ENCODE results near the gene CLVS2.

Gene CLVS2

GRCh38 chr6:122995921-122996793 lies at the start of gene CLVS2:
Gene CLVS2 (plus strand): TSS chr6:122996235. CDS start chr6:122997778, 1,543 bp downstream.
- FAIRE-seq (no peak), DNase-seq (ENCODE audit: low spot score) (no peak)

GRCh38 chr6:122947355-122947754 lies 48.7 kb upstream of the CLVS2 start:
- no peak for FAIRE-seq
- DNase-seq (ENCODE audit: low spot score): no peak

GRCh38 chr6:122953766-122954165 lies 42.3 kb upstream of the CLVS2 start:
- FAIRE-seq (no peak), DNase-seq (ENCODE audit: low spot score) (no peak)

- FAIRE-seq: no peak
- no peak for DNase-seq (ENCODE audit: low spot score)
These were observed 39.7 kb upstream of the CLVS2 start for GRCh38 chr6:122956376-122956775.

- FAIRE-seq: no peak
These were observed 33.9 kb upstream of the CLVS2 start for GRCh38 chr6:122962000-122962624.

GRCh38 chr6:122969999-122970533 lies 26.0 kb upstream of the CLVS2 start:
- FAIRE-seq (no peak), DNase-seq (ENCODE audit: low spot score) (no peak)

More at GRCh38 chr6:122962000-122962624, 33.9 kb upstream of the CLVS2 start:
- DNase-seq (ENCODE audit: low spot score): no peak

- FAIRE-seq (no peak), DNase-seq (ENCODE audit: low spot score) (no peak)
These were observed 18.9 kb upstream of the CLVS2 start for GRCh38 chr6:122977180-122977579.

- no peak for DNase-seq (ENCODE audit: low spot score)
- FAIRE-seq: no peak
These were observed 11.6 kb upstream of the CLVS2 start for GRCh38 chr6:122984393-122984792.

- DNase-seq (ENCODE audit: low spot score): no peak
- FAIRE-seq: no peak
These were observed 1.8 kb upstream of the CLVS2 start for GRCh38 chr6:122994256-122994655.

- DNase-seq (ENCODE audit: low spot score) (no peak), FAIRE-seq (no peak)
These were observed 915 bp downstream of the CLVS2 start for GRCh38 chr6:122996794-122997505.

- FAIRE-seq (no peak), DNase-seq (ENCODE audit: low spot score) (no peak)
These were observed 1.6 kb downstream of the CLVS2 start for GRCh38 chr6:122997541-122998150.

GRCh38 chr6:122998403-122998975 lies 2.5 kb downstream of the CLVS2 start:
- FAIRE-seq (no peak), DNase-seq (ENCODE audit: low spot score) (no peak)

GRCh38 chr6:123000244-123000770 lies 4.3 kb downstream of the CLVS2 start:
- DNase-seq (ENCODE audit: low spot score): no peak
- FAIRE-seq: no peak

GRCh38 chr6:123001540-123001939 lies 5.5 kb downstream of the CLVS2 start:
- DNase-seq (ENCODE audit: low spot score) (no peak), FAIRE-seq (no peak)

- no peak for FAIRE-seq
- DNase-seq (ENCODE audit: low spot score): no peak
These were observed 11.8 kb downstream of the CLVS2 start for GRCh38 chr6:123007885-123008284.

GRCh38 chr6:123009059-123009458 lies 13.0 kb downstream of the CLVS2 start:
- FAIRE-seq (no peak), DNase-seq (ENCODE audit: low spot score) (no peak)

- DNase-seq (ENCODE audit: low spot score): no peak
- no peak for FAIRE-seq
These were observed 18.8 kb downstream of the CLVS2 start for GRCh38 chr6:123014835-123015234.

- FAIRE-seq (no peak), DNase-seq (ENCODE audit: low spot score) (no peak)
These were observed 20.5 kb downstream of the CLVS2 start for GRCh38 chr6:123016431-123017103.

- DNase-seq (ENCODE audit: low spot score) (no peak), FAIRE-seq (no peak)
These were observed 21.2 kb downstream of the CLVS2 start for GRCh38 chr6:123017104-123017682.

- DNase-seq (ENCODE audit: low spot score): no peak
- no peak for FAIRE-seq
These were observed 26.9 kb downstream of the CLVS2 start for GRCh38 chr6:123022975-123023374.

All from RCC 7860 (cell line).